ENCODE results near the gene WDR6.

The WDR6 gene

GRCh38 chr3:48989796-48990635, 17.2 kb upstream of the WDR6 start, which contains the start of gene P4HTM:
TSS of gene P4HTM (plus strand) at chr3:48990241. CDS start at chr3:48990257, 16 bp downstream.
- H3K79me1 ChIP-seq (ENCODE audit: low read length), result peaks cover 6% of the 10 kb centered on the region
- H3K36me3 ChIP-seq (ENCODE audit: control insufficient read depth, insufficient read depth, low read length), result peaks cover under 1% of the 10 kb centered on the region
- peak within 1 kb of the TSS; percentile 91 for H3K9ac ChIP-seq (ENCODE audit: low read length)
- H2BK15ac ChIP-seq (replicated peaks; ENCODE audit: low read depth), result no peak within 1 kb of the TSS
- peak within 1 kb of the TSS; percentile 80 for H3K23ac ChIP-seq (ENCODE audit: low read length)
- H4K5ac ChIP-seq (ENCODE audit: low read length), result peak within 1 kb of the TSS; percentile 90
- no peak within 1 kb of the TSS for H2BK5ac ChIP-seq (ENCODE audit: low read length)
- H3K56ac ChIP-seq (ENCODE audit: low read length), result peak within 1 kb of the TSS; percentile 92
- no peak within 1 kb of the TSS for H2AK5ac ChIP-seq (ENCODE audit: low read length)
- DNase-seq, result peak; percentile 93
- H3K27ac ChIP-seq (ENCODE audit: low read depth, low read length), result peak within 1 kb of the TSS; percentile 69
- H4K8ac ChIP-seq (ENCODE audit: low read depth, low read length), result peak within 1 kb of the TSS; percentile 68
- no peaks in the 10 kb centered on the region for H3K27me3 ChIP-seq (ENCODE audit: insufficient read depth, low read length, poor library complexity)
- peaks cover 3% of the 10 kb centered on the region for H3K79me2 ChIP-seq (ENCODE audit: control insufficient read depth, insufficient read depth, low read length)
- H3K4ac ChIP-seq (ENCODE audit: low read depth, low read length), result peak within 1 kb of the TSS; percentile 17
- WGBS (ENCODE audit: extremely low coverage, insufficient coverage, low lambda C conversion rate), result no CpG with 5 or more reads among the region's 91 CpGs
- peak within 1 kb of the TSS; percentile 92 for H3K4me2 ChIP-seq (ENCODE audit: low read length)
- peak within 1 kb of the TSS; percentile 67 for H3K4me3 ChIP-seq (ENCODE audit: low read length)
- H3K18ac ChIP-seq (ENCODE audit: low read length), result peak within 1 kb of the TSS; percentile 22
- H3K4me1 ChIP-seq (ENCODE audit: control insufficient read depth, low read depth, low read length), result peaks cover 3% of the 10 kb centered on the region
- no peak within 1 kb of the TSS for H2BK120ac ChIP-seq (ENCODE audit: low read depth, low read length)

- peaks cover 3% of the 10 kb centered on the region for H3K79me2 ChIP-seq (ENCODE audit: control insufficient read depth, insufficient read depth, low read length)
- peak overlapping the region; percentile 17 for H3K4ac ChIP-seq (ENCODE audit: low read depth, low read length)
- H2BK15ac ChIP-seq (replicated peaks; ENCODE audit: low read depth), result no peak overlapping the region
- no peak overlapping the region for H3K27ac ChIP-seq (ENCODE audit: low read depth, low read length)
- peak; percentile 66 for DNase-seq
- H2AK5ac ChIP-seq (ENCODE audit: low read length), result no peak overlapping the region
- H3K4me2 ChIP-seq (ENCODE audit: low read length), result peak overlapping the region; percentile 92
- no peak overlapping the region for H3K23ac ChIP-seq (ENCODE audit: low read length)
- H3K27me3 ChIP-seq (ENCODE audit: insufficient read depth, low read length, poor library complexity), result no peaks in the 10 kb centered on the region
- no peak overlapping the region for H2BK120ac ChIP-seq (ENCODE audit: low read depth, low read length)
- peaks cover 6% of the 10 kb centered on the region for H3K79me1 ChIP-seq (ENCODE audit: low read length)
- H3K56ac ChIP-seq (ENCODE audit: low read length), result peak overlapping the region; percentile 92
- no peak overlapping the region for H2BK5ac ChIP-seq (ENCODE audit: low read length)
- WGBS (ENCODE audit: extremely low coverage, insufficient coverage, low lambda C conversion rate), result no CpG with 5 or more reads among the region's 40 CpGs
- H3K18ac ChIP-seq (ENCODE audit: low read length), result peak overlapping the region; percentile 22
- no peaks in the 10 kb centered on the region for H3K36me3 ChIP-seq (ENCODE audit: control insufficient read depth, insufficient read depth, low read length)
- H4K8ac ChIP-seq (ENCODE audit: low read depth, low read length), result peak overlapping the region; percentile 68
- peak overlapping the region; percentile 91 for H3K9ac ChIP-seq (ENCODE audit: low read length)
- H3K4me1 ChIP-seq (ENCODE audit: control insufficient read depth, low read depth, low read length), result peaks cover 3% of the 10 kb centered on the region
- H4K5ac ChIP-seq (ENCODE audit: low read length), result peak overlapping the region; percentile 90
- peak overlapping the region; percentile 67 for H3K4me3 ChIP-seq (ENCODE audit: low read length)
These were observed 16.3 kb upstream of the WDR6 start for GRCh38 chr3:48990636-48991469.

- H3K4me2 ChIP-seq (ENCODE audit: low read length), result no peak overlapping the region
- H3K4me3 ChIP-seq (ENCODE audit: low read length), result no peak overlapping the region
- no peak overlapping the region for H4K8ac ChIP-seq (ENCODE audit: low read depth, low read length)
- no peak overlapping the region for H2BK15ac ChIP-seq (replicated peaks; ENCODE audit: low read depth)
- DNase-seq, result no peak
- no peaks in the 10 kb centered on the region for H3K27me3 ChIP-seq (ENCODE audit: insufficient read depth, low read length, poor library complexity)
- no peak overlapping the region for H4K5ac ChIP-seq (ENCODE audit: low read length)
- no peak overlapping the region for H3K27ac ChIP-seq (ENCODE audit: low read depth, low read length)
- no peak overlapping the region for H3K23ac ChIP-seq (ENCODE audit: low read length)
- H2AK5ac ChIP-seq (ENCODE audit: low read length), result no peak overlapping the region
- H3K18ac ChIP-seq (ENCODE audit: low read length), result no peak overlapping the region
- no peak overlapping the region for H2BK120ac ChIP-seq (ENCODE audit: low read depth, low read length)
- H3K4me1 ChIP-seq (ENCODE audit: control insufficient read depth, low read depth, low read length), result peaks cover 3% of the 10 kb centered on the region
- no peak overlapping the region for H3K9ac ChIP-seq (ENCODE audit: low read length)
- WGBS (ENCODE audit: extremely low coverage, insufficient coverage, low lambda C conversion rate), result no CpG with 5 or more reads among the region's 5 CpGs
- H3K4ac ChIP-seq (ENCODE audit: low read depth, low read length), result no peak overlapping the region
- H3K79me2 ChIP-seq (ENCODE audit: control insufficient read depth, insufficient read depth, low read length), result peaks cover 3% of the 10 kb centered on the region
- peak overlapping the region; percentile 92 for H3K56ac ChIP-seq (ENCODE audit: low read length)
- H3K79me1 ChIP-seq (ENCODE audit: low read length), result peaks cover 6% of the 10 kb centered on the region
- no peaks in the 10 kb centered on the region for H3K36me3 ChIP-seq (ENCODE audit: control insufficient read depth, insufficient read depth, low read length)
- no peak overlapping the region for H2BK5ac ChIP-seq (ENCODE audit: low read length)
These were observed 15.2 kb upstream of the WDR6 start for GRCh38 chr3:48991851-48992545.

- Histone ChIP-seq H3K79me2 (ENCODE audit: control insufficient read depth, insufficient read depth, low read length) (peaks cover 3% of the 10 kb centered on the region), H2BK120ac (ENCODE audit: low read depth, low read length) (no peak overlapping the region), H3K18ac (ENCODE audit: low read length) (no peak overlapping the region), H3K36me3 (ENCODE audit: control insufficient read depth, insufficient read depth, low read length) (no peaks in the 10 kb centered on the region), H3K4me3 (ENCODE audit: low read length) (no peak overlapping the region), H4K8ac (ENCODE audit: low read depth, low read length) (no peak overlapping the region), H2BK15ac (replicated peaks; ENCODE audit: low read depth) (no peak overlapping the region), H3K9ac (ENCODE audit: low read length) (no peak overlapping the region), H2AK5ac (ENCODE audit: low read length) (no peak overlapping the region), H3K4me2 (ENCODE audit: low read length) (no peak overlapping the region), H3K4me1 (ENCODE audit: control insufficient read depth, low read depth, low read length) (peaks cover 3% of the 10 kb centered on the region), H3K23ac (ENCODE audit: low read length) (no peak overlapping the region), H3K27ac (ENCODE audit: low read depth, low read length) (no peak overlapping the region), H3K56ac (ENCODE audit: low read length) (no peak overlapping the region), H3K79me1 (ENCODE audit: low read length) (peaks cover 6% of the 10 kb centered on the region), H3K27me3 (ENCODE audit: insufficient read depth, low read length, poor library complexity) (no peaks in the 10 kb centered on the region), H4K5ac (ENCODE audit: low read length) (no peak overlapping the region), H2BK5ac (ENCODE audit: low read length) (no peak overlapping the region), H3K4ac (ENCODE audit: low read depth, low read length) (no peak overlapping the region)
- no peak for DNase-seq
These were observed 13.4 kb upstream of the WDR6 start for GRCh38 chr3:48993834-48994233.

- no peak overlapping the region for H2AK5ac ChIP-seq (ENCODE audit: low read length)
- no peak overlapping the region for H2BK120ac ChIP-seq (ENCODE audit: low read depth, low read length)
- H3K36me3 ChIP-seq (ENCODE audit: control insufficient read depth, insufficient read depth, low read length), result no peaks in the 10 kb centered on the region
- no peak overlapping the region for H3K23ac ChIP-seq (ENCODE audit: low read length)
- no peak overlapping the region for H4K5ac ChIP-seq (ENCODE audit: low read length)
- no peak overlapping the region for H2BK15ac ChIP-seq (replicated peaks; ENCODE audit: low read depth)
- H3K4me1 ChIP-seq (ENCODE audit: control insufficient read depth, low read depth, low read length), result no peaks in the 10 kb centered on the region
- DNase-seq, result no peak
- no peak overlapping the region for H2BK5ac ChIP-seq (ENCODE audit: low read length)
- H3K4ac ChIP-seq (ENCODE audit: low read depth, low read length), result no peak overlapping the region
- no peak overlapping the region for H3K18ac ChIP-seq (ENCODE audit: low read length)
- H3K4me2 ChIP-seq (ENCODE audit: low read length), result no peak overlapping the region
- no peaks in the 10 kb centered on the region for H3K27me3 ChIP-seq (ENCODE audit: insufficient read depth, low read length, poor library complexity)
- WGBS (ENCODE audit: extremely low coverage, insufficient coverage, low lambda C conversion rate), result no CpG with 5 or more reads among the region's 8 CpGs
- no peak overlapping the region for H4K8ac ChIP-seq (ENCODE audit: low read depth, low read length)
- no peak overlapping the region for H3K27ac ChIP-seq (ENCODE audit: low read depth, low read length)
- H3K56ac ChIP-seq (ENCODE audit: low read length), result no peak overlapping the region
- H3K79me2 ChIP-seq (ENCODE audit: control insufficient read depth, insufficient read depth, low read length), result no peaks in the 10 kb centered on the region
- H3K4me3 ChIP-seq (ENCODE audit: low read length), result no peak overlapping the region
- no peak overlapping the region for H3K9ac ChIP-seq (ENCODE audit: low read length)
- H3K79me1 ChIP-seq (ENCODE audit: low read length), result peaks cover under 1% of the 10 kb centered on the region
These were observed 10.6 kb upstream of the WDR6 start for GRCh38 chr3:48996640-48997039.

Data from mesendoderm (in vitro differentiated cells).